Smooth muscle cell (in vitro differentiated cells): Measurements from ENCODE around the gene LRRC4C. TPM values are rescaled to one million over a fixed set of nuclear protein-coding genes. Genes with fewer than 3 reads are reported as not detected.

Experiments used
- DNase-seq: peaks from one replicate; lab custom pipeline; 2025; ENCODE audit not compliant: unreplicated experiment; lab: John Stamatoyannopoulos, UW
- H2AFZ ChIP-seq: fragments of 200-600 bp; sonication (generic); 2 replicates; pipeline ENCODE4 v1.6.0; 2016; ENCODE audit warnings: antibody characterized with exemption, low read depth, mild to moderate bottlenecking
- H3F3A ChIP-seq: fragments of 200-600 bp; sonication (generic); 2 replicates; pipeline ENCODE4 v1.6.0; 2017; ENCODE audit warnings: antibody characterized with exemption, low read depth
- H3K27ac ChIP-seq: fragments of 200-600 bp; sonication (generic); 2 replicates; pipeline ENCODE4 v1.5.1; 2016; ENCODE audit warnings: low read depth, mild to moderate bottlenecking
- H3K27me3 ChIP-seq: fragments of 200-600 bp; sonication (generic); 2 replicates; pipeline ENCODE4 v1.6.1; 2016; ENCODE audit warnings: low read depth, mild to moderate bottlenecking
- H3K36me3 ChIP-seq: fragments of 200-600 bp; sonication (generic); 2 replicates; pipeline ENCODE4 v1.5.1; 2016; ENCODE audit warnings: low read depth
- H3K4me1 ChIP-seq: fragments of 200-600 bp; sonication (generic); 2 replicates; pipeline ENCODE4 v1.5.1; 2016; ENCODE audit warnings: low read depth
- H3K4me2 ChIP-seq: fragments of 200-600 bp; sonication (generic); 2 replicates; pipeline ENCODE4 v1.6.0; 2016; ENCODE audit warnings: mild to moderate bottlenecking
- H3K4me3 ChIP-seq: fragments of 200-600 bp; sonication (generic); 2 replicates; pipeline ENCODE4 v1.5.1; 2016; ENCODE audit warnings: mild to moderate bottlenecking
- H3K79me2 ChIP-seq: fragments of 200-600 bp; sonication (generic); 2 replicates; pipeline ENCODE4 v1.6.0; 2016; ENCODE audit warnings: low read depth, mild to moderate bottlenecking
- H3K9ac ChIP-seq: fragments of 200-600 bp; sonication (generic); 2 replicates; pipeline ENCODE4 v1.6.0; 2016; ENCODE audit warnings: low read depth
- H3K9me3 ChIP-seq: fragments of 200-600 bp; sonication (generic); replicated peaks from 2 replicates; pipeline ENCODE4 v1.5.1; 2016; ENCODE audit warnings: low read depth
- H4K20me1 ChIP-seq: fragments of 200-600 bp; sonication (generic); 2 replicates; pipeline ENCODE4 v1.6.0; 2016; ENCODE audit warnings: low read depth
- WGBS: methylation state at CpG from one replicate; pipeline ENCODE4 v1.1.7; 2016; ENCODE audit warnings: low lambda C conversion rate; 5-methylcytosine and 5-hydroxymethylcytosine counted together
- polyA plus RNA-seq: library from polyadenylated mRNA; unstranded; fragments of >200 nt; fragmentation: Nextera tagmentation; extraction: Ambion mirVana; gene quantifications from 2 replicates; pipeline ENCODE4 v1.2.1, GENCODE V29; 2016
- total RNA-seq: library from RNA; depleted of rRNA; stranded (reverse); fragments of >200 nt; gene quantifications from 2 replicates; pipeline ENCODE4 v1.2.3, GENCODE V29; 2014
- TF ChIP-seq, protein P1 (sequence below): fragments of 200-600 bp; sonication (generic); IDR thresholded peaks from 2 replicates; pipeline ENCODE4 v1.5.1; 2017; ENCODE audit warnings: borderline replicate concordance, mild to moderate bottlenecking, antibody characterized with exemption; ENCODE audit not compliant: insufficient read depth, poor library complexity, severe bottlenecking

LRRC4C gene
- total and polyA plus RNA-seq, 2 experiments from 2014 or later: 7.3 to 10.1 TPM

DNA sequence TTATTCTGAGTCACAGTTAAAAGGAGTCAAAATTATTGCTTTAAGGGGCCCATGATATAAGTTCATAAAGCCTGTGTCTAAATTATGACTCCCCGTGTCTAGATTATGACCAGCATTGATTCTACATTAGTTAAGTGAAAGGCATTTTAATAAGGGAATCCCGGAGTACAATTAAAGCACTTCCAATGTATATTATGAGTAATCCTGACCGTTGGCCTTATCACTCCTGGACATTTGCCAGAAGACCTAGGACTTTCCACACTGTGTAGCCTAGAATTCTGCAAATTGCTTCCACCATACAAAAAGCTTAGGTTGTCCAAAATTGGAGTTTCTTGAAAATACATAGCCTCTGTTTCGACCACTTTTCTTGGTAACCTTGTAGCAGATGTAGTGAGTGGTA, 1292.6 kb downstream of the LRRC4C start:
- Histone ChIP-seq H2AFZ (no peak overlapping the region), H3K79me2 (no peaks in the 10 kb centered on the region), H3K4me1 (peaks cover 10% of the 10 kb centered on the region), H3K36me3 (peaks cover 3% of the 10 kb centered on the region), H3K9me3 (no peaks in the 10 kb centered on the region), H3K27me3 (no peaks in the 10 kb centered on the region), H3K27ac (no peak overlapping the region), H3K9ac (no peak overlapping the region), H3K4me2 (no peak overlapping the region), H3F3A (no peaks in the 10 kb centered on the region), H4K20me1 (no peaks in the 10 kb centered on the region), H3K4me3 (no peak overlapping the region)
- no peak for DNase-seq
- 56% methylated on average over 4 of the region's 4 CpGs for whole genome bisulfite sequencing
- TF ChIP-seq, protein P1, sequence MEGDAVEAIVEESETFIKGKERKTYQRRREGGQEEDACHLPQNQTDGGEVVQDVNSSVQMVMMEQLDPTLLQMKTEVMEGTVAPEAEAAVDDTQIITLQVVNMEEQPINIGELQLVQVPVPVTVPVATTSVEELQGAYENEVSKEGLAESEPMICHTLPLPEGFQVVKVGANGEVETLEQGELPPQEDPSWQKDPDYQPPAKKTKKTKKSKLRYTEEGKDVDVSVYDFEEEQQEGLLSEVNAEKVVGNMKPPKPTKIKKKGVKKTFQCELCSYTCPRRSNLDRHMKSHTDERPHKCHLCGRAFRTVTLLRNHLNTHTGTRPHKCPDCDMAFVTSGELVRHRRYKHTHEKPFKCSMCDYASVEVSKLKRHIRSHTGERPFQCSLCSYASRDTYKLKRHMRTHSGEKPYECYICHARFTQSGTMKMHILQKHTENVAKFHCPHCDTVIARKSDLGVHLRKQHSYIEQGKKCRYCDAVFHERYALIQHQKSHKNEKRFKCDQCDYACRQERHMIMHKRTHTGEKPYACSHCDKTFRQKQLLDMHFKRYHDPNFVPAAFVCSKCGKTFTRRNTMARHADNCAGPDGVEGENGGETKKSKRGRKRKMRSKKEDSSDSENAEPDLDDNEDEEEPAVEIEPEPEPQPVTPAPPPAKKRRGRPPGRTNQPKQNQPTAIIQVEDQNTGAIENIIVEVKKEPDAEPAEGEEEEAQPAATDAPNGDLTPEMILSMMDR: no peak

DNA sequence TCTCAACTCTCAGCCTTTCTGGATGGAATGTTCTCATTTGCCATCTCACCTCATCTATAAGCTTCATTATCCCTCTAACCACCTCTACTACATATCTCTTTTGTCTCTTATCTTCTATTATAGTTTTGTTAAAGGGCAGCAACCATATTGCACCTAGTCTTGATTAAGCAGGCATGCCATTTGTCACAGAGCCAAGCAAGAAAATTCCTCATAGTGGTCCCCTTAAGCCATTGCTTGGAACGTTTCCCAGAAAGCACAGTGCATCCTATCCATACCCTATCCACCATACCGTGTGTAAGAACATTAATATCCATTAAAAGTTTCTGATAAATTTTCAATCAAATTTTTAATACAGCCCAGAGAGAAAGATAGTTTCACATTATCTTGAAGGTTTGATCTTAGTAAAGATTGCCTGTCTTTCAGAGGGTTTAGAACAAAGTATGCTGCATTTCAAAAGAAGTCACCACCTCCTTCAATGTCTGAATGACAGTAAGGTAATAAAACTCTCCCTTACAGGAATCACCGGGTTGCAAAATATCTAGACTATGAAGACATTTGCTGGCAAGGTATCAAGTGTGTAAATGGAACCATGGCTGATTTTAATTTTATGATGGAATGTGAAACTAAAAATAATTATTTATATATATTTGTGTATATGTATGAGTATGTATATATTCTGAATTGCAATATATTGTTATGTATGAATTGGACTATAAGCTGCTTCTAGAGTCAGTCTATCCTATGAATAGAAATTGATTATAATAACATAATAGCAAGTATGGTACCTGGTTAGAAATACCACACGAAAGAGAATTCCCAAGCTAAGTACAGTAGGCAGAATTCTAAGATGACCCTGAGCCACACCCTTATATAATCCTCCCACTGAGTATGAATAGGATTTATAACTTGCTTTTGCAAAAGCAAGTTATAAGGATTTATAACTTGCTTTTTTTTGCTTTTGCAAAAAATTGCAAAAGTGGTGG, 1296.3 kb downstream of the LRRC4C start:
- Histone ChIP-seq H3F3A (no peaks in the 10 kb centered on the region), H2AFZ (no peak overlapping the region), H3K4me2 (no peak overlapping the region), H3K36me3 (peaks cover 3% of the 10 kb centered on the region), H3K9ac (no peak overlapping the region), H3K4me1 (peaks cover 1% of the 10 kb centered on the region), H3K27ac (no peak overlapping the region), H3K9me3 (no peaks in the 10 kb centered on the region), H3K27me3 (no peaks in the 10 kb centered on the region), H4K20me1 (no peaks in the 10 kb centered on the region), H3K79me2 (no peaks in the 10 kb centered on the region), H3K4me3 (no peak overlapping the region)
- 73% methylated on average over 4 of the region's 4 CpGs for WGBS
- TF ChIP-seq, protein P1: no peak
- DNase-seq: no peak

DNA sequence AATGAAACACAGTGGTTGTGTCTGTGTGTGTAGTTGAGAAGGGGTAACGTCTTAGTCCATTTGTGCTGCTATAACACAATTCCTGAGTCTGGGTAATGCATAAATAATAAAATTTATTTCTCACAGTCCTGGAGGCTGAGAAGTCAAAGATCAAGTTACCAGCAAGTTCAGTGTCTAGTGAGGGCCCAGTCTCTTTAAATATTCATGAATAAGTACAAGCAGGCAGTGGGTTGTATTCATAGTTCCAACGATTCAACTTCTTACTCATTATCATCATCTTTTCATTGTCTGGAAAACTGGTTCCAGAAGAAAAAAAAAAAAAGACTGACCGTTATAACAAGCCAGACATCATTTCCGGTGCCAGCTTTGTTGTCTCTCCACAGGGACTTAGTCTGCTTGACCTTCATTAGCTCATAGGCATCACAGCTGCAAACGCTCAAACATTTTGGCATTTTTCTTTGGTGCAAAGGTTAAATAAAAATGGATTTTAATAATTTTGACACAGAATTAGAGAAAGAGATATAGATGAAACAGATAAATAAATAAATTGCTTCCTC, 1297.5 kb downstream of the LRRC4C start:
- Histone ChIP-seq H3K27ac (no peak overlapping the region), H3K79me2 (no peaks in the 10 kb centered on the region), H3K4me2 (no peak overlapping the region), H3K27me3 (no peaks in the 10 kb centered on the region), H3K36me3 (peaks cover 3% of the 10 kb centered on the region), H3K9ac (no peak overlapping the region), H3K4me1 (no peaks in the 10 kb centered on the region), H2AFZ (no peak overlapping the region), H3K4me3 (no peak overlapping the region), H3K9me3 (no peaks in the 10 kb centered on the region), H4K20me1 (no peaks in the 10 kb centered on the region), H3F3A (no peaks in the 10 kb centered on the region)
- DNase-seq: no peak
- TF ChIP-seq, protein P1: no peak
- 80% methylated on average over 5 of the region's 5 CpGs for WGBS
